ENCODE results near the gene ABCC4. TPM values are rescaled to one million over a fixed set of nuclear protein-coding genes. Genes with fewer than 3 reads are reported as not detected.

ABCC4 gene
- total RNA-seq, result 4.9 TPM
- long read RNA-seq, full-length matches to known transcripts, result 2 of 5 reads
- long read RNA-seq, partial matches to known transcripts, result 1 of 5 reads
- long read RNA-seq, other reads (novel, unspliced or antisense), result 2 of 5 reads

- peak; percentile 70 for DNase-seq
- Histone ChIP-seq H3K9me3 (replicated peaks) (no peaks in the 10 kb centered on the region), H3K27ac (replicated peaks) (peak within 1 kb of the TSS; percentile 86), H3K36me3 (no peaks in the 10 kb centered on the region), H3K4me1 (peaks cover 53% of the 10 kb centered on the region), H3K27me3 (ENCODE audit: low read depth) (no peaks in the 10 kb centered on the region), H3K4me3 (peak within 1 kb of the TSS; percentile 85)
- intact Hi-C loops (cut with micrococcal nuclease), result no loop called here
- TF ChIP-seq CTCF (IDR thresholded peaks at IDR 0.05; ENCODE audit: borderline replicate concordance), result no peak
These were observed at the start of gene ABCC4 for GRCh38 chr13:95301183-95301967. Gene ABCC4 (minus strand): TSS chr13:95301451. CDS start chr13:95301314, 137 bp downstream.

GRCh38 chr13:95349267-95349666 lies 48.0 kb upstream of the ABCC4 start:
- DNase-seq, result no peak
- Histone ChIP-seq H3K36me3 (no peaks in the 10 kb centered on the region), H3K27ac (replicated peaks) (no peak overlapping the region), H3K27me3 (ENCODE audit: low read depth) (no peaks in the 10 kb centered on the region), H3K4me3 (no peak overlapping the region), H3K9me3 (replicated peaks) (no peaks in the 10 kb centered on the region), H3K4me1 (peaks cover 4% of the 10 kb centered on the region)
- TF ChIP-seq CTCF (IDR thresholded peaks at IDR 0.05; ENCODE audit: borderline replicate concordance), result no peak
- intact Hi-C loops (cut with micrococcal nuclease), result no loop called here

- H3K27ac ChIP-seq (replicated peaks), result no peak overlapping the region
- peaks cover 9% of the 10 kb centered on the region for H3K4me1 ChIP-seq
- no peak for TF ChIP-seq CTCF (IDR thresholded peaks at IDR 0.05; ENCODE audit: borderline replicate concordance)
- H3K4me3 ChIP-seq, result no peak overlapping the region
- DNase-seq, result no peak
- H3K27me3 ChIP-seq (ENCODE audit: low read depth), result no peaks in the 10 kb centered on the region
- no peaks in the 10 kb centered on the region for H3K36me3 ChIP-seq
- intact Hi-C loops (cut with micrococcal nuclease), result no loop called here
- H3K9me3 ChIP-seq (replicated peaks), result no peaks in the 10 kb centered on the region
These were observed 42.7 kb upstream of the ABCC4 start for GRCh38 chr13:95343944-95344343.

GRCh38 chr13:95341441-95341840 lies 40.2 kb upstream of the ABCC4 start:
- no peak for DNase-seq
- TF ChIP-seq CTCF (IDR thresholded peaks at IDR 0.05; ENCODE audit: borderline replicate concordance), result no peak
- H3K9me3 ChIP-seq (replicated peaks), result no peaks in the 10 kb centered on the region
- intact Hi-C loops (cut with micrococcal nuclease), result no loop called here
- H3K4me1 ChIP-seq, result peaks cover 9% of the 10 kb centered on the region
- H3K36me3 ChIP-seq, result no peaks in the 10 kb centered on the region
- no peaks in the 10 kb centered on the region for H3K27me3 ChIP-seq (ENCODE audit: low read depth)
- no peak overlapping the region for H3K27ac ChIP-seq (replicated peaks)
- no peak overlapping the region for H3K4me3 ChIP-seq

- Histone ChIP-seq H3K9me3 (replicated peaks) (no peaks in the 10 kb centered on the region), H3K36me3 (no peaks in the 10 kb centered on the region), H3K27me3 (ENCODE audit: low read depth) (no peaks in the 10 kb centered on the region), H3K27ac (replicated peaks) (no peak overlapping the region), H3K4me3 (no peak overlapping the region), H3K4me1 (peaks cover 2% of the 10 kb centered on the region)
- no peak for DNase-seq
- TF ChIP-seq CTCF (IDR thresholded peaks at IDR 0.05; ENCODE audit: borderline replicate concordance), result no peak
- intact Hi-C loops (cut with micrococcal nuclease), result no loop called here
These were observed 37.7 kb upstream of the ABCC4 start for GRCh38 chr13:95338905-95339304.
